H9 (cell line): ENCODE results near the gene NFATC2IP. TPM values are rescaled to one million over a fixed set of nuclear protein-coding genes. Genes with fewer than 3 reads are reported as not detected.

Source experiments
- DNase-seq: peaks from one replicate; pipeline ENCODE4 v3.0.0-alpha.2; 2017
- H2AFZ ChIP-seq: one replicate; pipeline ENCODE4 v1.6.1; 2013; ENCODE audit warnings: mild to moderate bottlenecking, low read length, control low read depth, moderate library complexity
- H2AK5ac ChIP-seq: 2 replicates; pipeline ENCODE4 v1.6.1; 2013; ENCODE audit warnings: low read length, control low read depth, mixed read lengths; ENCODE audit not compliant: insufficient read length
- H2BK120ac ChIP-seq: one replicate; pipeline ENCODE4 v1.6.1; 2013; ENCODE audit warnings: low read depth, mild to moderate bottlenecking, low read length, control low read depth, inconsistent platforms; ENCODE audit not compliant: poor library complexity, severe bottlenecking
- H2BK12ac ChIP-seq: 2 replicates; pipeline ENCODE4 v1.6.1; 2013; ENCODE audit warnings: low read length, control low read depth, mixed read lengths, low read depth; ENCODE audit not compliant: insufficient read length
- H2BK15ac ChIP-seq: 2 replicates; pipeline ENCODE4 v1.6.1; 2013; ENCODE audit warnings: low read depth, low read length, control low read depth
- H2BK20ac ChIP-seq: one replicate; pipeline ENCODE4 v1.6.1; 2013; ENCODE audit warnings: low read depth, mild to moderate bottlenecking, low read length, control low read depth, inconsistent platforms; ENCODE audit not compliant: poor library complexity, severe bottlenecking
- H2BK5ac ChIP-seq: 2 replicates; pipeline ENCODE4 v1.6.1; 2013; ENCODE audit warnings: low read length, control low read depth, mixed read lengths; ENCODE audit not compliant: insufficient read length
- H3K14ac ChIP-seq: 2 replicates; pipeline ENCODE4 v1.6.1; 2013; ENCODE audit warnings: low read length, control low read depth; ENCODE audit not compliant: insufficient read depth
- H3K18ac ChIP-seq: 2 replicates; pipeline ENCODE4 v1.6.1; 2013; ENCODE audit warnings: low read depth, mild to moderate bottlenecking, mixed read lengths, low read length, control low read depth; ENCODE audit not compliant: insufficient read length
- H3K23ac ChIP-seq: 2 replicates; pipeline ENCODE4 v1.6.1; 2013; ENCODE audit warnings: low read length, control low read depth, mixed read lengths, low read depth; ENCODE audit not compliant: insufficient read length
- H3K23me2 ChIP-seq: 2 replicates; pipeline ENCODE4 v1.6.1; 2013; ENCODE audit warnings: low read depth, mild to moderate bottlenecking, mixed read lengths, low read length, control low read depth; ENCODE audit not compliant: insufficient read length, poor library complexity, severe bottlenecking
- H3K27ac ChIP-seq: 2 replicates; pipeline ENCODE4 v1.5.1; 2013; ENCODE audit warnings: low read length, control low read depth, mixed read lengths, low read depth; ENCODE audit not compliant: insufficient read length
- H3K27me3 ChIP-seq: 2 replicates; pipeline ENCODE4 v1.6.1; 2013; ENCODE audit warnings: low read length, control low read depth, inconsistent platforms; ENCODE audit not compliant: insufficient read depth
- H3K4ac ChIP-seq: 2 replicates; pipeline ENCODE4 v1.6.1; 2013; ENCODE audit warnings: low read depth, mild to moderate bottlenecking, control low read depth, inconsistent platforms, low read length, moderate library complexity
- H3K4me1 ChIP-seq: 2 replicates; pipeline ENCODE4 v1.6.1; 2013; ENCODE audit warnings: low read length, control low read depth, inconsistent platforms; ENCODE audit not compliant: insufficient read depth
- H3K4me2 ChIP-seq: 2 replicates; pipeline ENCODE4 v1.6.1; 2013; ENCODE audit warnings: low read length, control low read depth, mixed read lengths; ENCODE audit not compliant: insufficient read length, insufficient read depth
- H3K56ac ChIP-seq: 2 replicates; pipeline ENCODE4 v1.6.1; 2013; ENCODE audit warnings: low read depth, mild to moderate bottlenecking, mixed read lengths, low read length, control low read depth; ENCODE audit not compliant: insufficient read length
- H3K79me1 ChIP-seq: 2 replicates; pipeline ENCODE4 v1.6.1; 2013; ENCODE audit warnings: low read depth, mild to moderate bottlenecking, moderate library complexity, low read length, control low read depth, inconsistent platforms; ENCODE audit not compliant: insufficient read depth, poor library complexity, severe bottlenecking
- H3K79me2 ChIP-seq: 2 replicates; pipeline ENCODE4 v1.6.1; 2013; ENCODE audit warnings: low read length, control low read depth, inconsistent platforms; ENCODE audit not compliant: insufficient read depth
- H3K9ac ChIP-seq: 2 replicates; pipeline ENCODE4 v1.6.1; 2013; ENCODE audit warnings: low read length, control low read depth, mixed read lengths; ENCODE audit not compliant: insufficient read length; ENCODE audit errors: extremely low read depth
- H3K9me3 ChIP-seq: one replicate; pipeline ENCODE4 v1.6.1; 2013; ENCODE audit warnings: low read depth, low read length, inconsistent platforms; ENCODE audit not compliant: control insufficient read depth
- H3T11ph ChIP-seq: one replicate; pipeline ENCODE4 v1.6.1; 2013; ENCODE audit warnings: mild to moderate bottlenecking, low read length, control low read depth, inconsistent platforms
- H4K20me1 ChIP-seq: one replicate; pipeline ENCODE4 v1.6.1; 2013; ENCODE audit not compliant: control insufficient read depth, insufficient read length, insufficient read depth
- H4K5ac ChIP-seq: 2 replicates; pipeline ENCODE4 v1.6.1; 2013; ENCODE audit warnings: low read depth, mild to moderate bottlenecking, mixed read lengths, low read length, control low read depth; ENCODE audit not compliant: insufficient read length
- H4K8ac ChIP-seq: replicated peaks from 2 replicates; pipeline ENCODE4 v1.6.1; 2013; ENCODE audit warnings: low read length, control low read depth, mixed read lengths, low read depth; ENCODE audit not compliant: insufficient read length
- H4K91ac ChIP-seq: 2 replicates; pipeline ENCODE4 v1.6.1; 2013; ENCODE audit warnings: low read depth, mild to moderate bottlenecking, moderate library complexity, mixed read lengths, low read length, control low read depth; ENCODE audit not compliant: insufficient read length
- H3K27ac Mint-ChIP-seq, 3 experiments: 2 replicates in 2 of 3; 3 replicates in 1 of 3; pipeline ENCODE4 v1.8.0; 2020 to 2021; ENCODE audit warnings: mixed read lengths in 3 of 3, mild to moderate bottlenecking in 1 of 3, moderate library complexity in 1 of 3
- H3K27me3 Mint-ChIP-seq: 2 replicates; pipeline ENCODE4 v1.8.0; 2021; ENCODE audit warnings: low read depth, mild to moderate bottlenecking, moderate library complexity, mixed read lengths
- H3K36me3 Mint-ChIP-seq, 3 experiments: 2 replicates in 2 of 3; 3 replicates in 1 of 3; pipeline ENCODE4 v1.8.0; 2020 to 2021; ENCODE audit warnings: low read depth in 3 of 3, mixed read lengths in 3 of 3; ENCODE audit not compliant: insufficient read depth in 1 of 3
- H3K4me1 Mint-ChIP-seq, 2 experiments: 2 replicates each; pipeline ENCODE4 v1.8.0; 2020; ENCODE audit warnings: mixed read lengths in 2 of 2
- H3K4me3 Mint-ChIP-seq, 2 experiments: 2 replicates in 1 of 2; 3 replicates in 1 of 2; pipeline ENCODE4 v1.8.0; 2020 to 2021; ENCODE audit warnings: mild to moderate bottlenecking in 2 of 2, mixed read lengths in 2 of 2, moderate library complexity in 1 of 2
- H3K9me3 Mint-ChIP-seq, 2 experiments: 2 replicates in 1 of 2; 3 replicates in 1 of 2; pipeline ENCODE4 v1.8.0; 2020; ENCODE audit warnings: mild to moderate bottlenecking in 2 of 2, mixed read lengths in 2 of 2, moderate library complexity in 1 of 2
- WGBS: extraction: QIAGEN DNeasy Blood & Tissue Kit; methylation state at CpG from one replicate; pipeline ENCODE4 v1.1.7; 2013; ENCODE audit warnings: missing lambda C conversion rate, low lambda C conversion rate, mixed read lengths; ENCODE audit not compliant: insufficient read length; ENCODE audit errors: extremely low coverage; 5-methylcytosine and 5-hydroxymethylcytosine counted together
- long read RNA-seq: library from polyadenylated mRNA; unstranded; transcript quantifications from one replicate; pipeline ENCODE4 v2.0.0, GENCODE V29; 2020
- total RNA-seq: library from RNA; stranded (reverse); gene quantifications from 2 replicates; pipeline ENCODE4 v1.2.1, GENCODE V29; 2021
- TF ChIP-seq, protein P1 (sequence below): fragments of 200-600 bp; sonication (generic); conservative IDR thresholded peaks from 3 replicates; pipeline ENCODE4 v1.8.0; 2021; ENCODE audit warnings: antibody characterized with exemption, mild to moderate bottlenecking

Gene NFATC2IP
- 68.8 and 73.8 TPM in 2 replicates for total RNA-seq
- long read RNA-seq, partial matches to known transcripts, result 4 of 14 reads
- long read RNA-seq, other reads (novel, unspliced or antisense), result 6 of 14 reads

DNA sequence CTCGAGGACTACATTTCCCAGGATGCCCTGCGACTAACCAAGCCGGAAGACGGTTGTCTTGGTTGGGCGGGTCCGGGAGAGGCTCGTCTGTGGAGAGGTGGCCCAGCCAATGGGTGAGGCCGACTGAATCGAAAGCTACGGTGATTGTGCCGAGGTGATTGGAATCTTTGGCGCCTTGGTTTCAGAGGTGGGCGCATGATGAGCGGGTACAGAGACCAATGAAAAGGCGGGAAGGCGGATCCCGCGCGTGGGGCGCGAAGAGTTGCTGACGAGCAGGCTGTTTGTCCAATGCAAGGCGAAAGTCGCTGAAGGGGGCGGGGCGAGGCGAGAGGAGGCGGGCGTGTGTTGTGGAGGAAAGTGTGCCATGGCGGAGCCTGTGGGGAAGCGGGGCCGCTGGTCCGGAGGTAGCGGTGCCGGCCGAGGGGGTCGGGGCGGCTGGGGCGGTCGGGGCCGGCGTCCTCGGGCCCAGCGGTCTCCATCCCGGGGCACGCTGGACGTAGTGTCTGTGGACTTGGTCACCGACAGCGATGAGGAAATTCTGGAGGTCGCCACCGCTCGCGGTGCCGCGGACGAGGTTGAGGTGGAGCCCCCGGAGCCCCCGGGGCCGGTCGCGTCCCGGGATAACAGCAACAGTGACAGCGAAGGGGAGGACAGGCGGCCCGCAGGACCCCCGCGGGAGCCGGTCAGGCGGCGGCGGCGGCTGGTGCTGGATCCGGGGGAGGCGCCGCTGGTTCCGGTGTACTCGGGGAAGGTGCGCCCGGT lies at the start of gene NFATC2IP:
Gene NFATC2IP, plus strand, starts transcription at position 290 of the 762 bp plus-strand sequence. Its CDS starts 75 bp downstream, at position 365.
- Histone ChIP-seq H4K20me1 (no peaks in the 10 kb centered on the region), H3K9ac (peak within 1 kb of the TSS; percentile 92), H2BK5ac (no peak within 1 kb of the TSS), H3K9me3 (no peaks in the 10 kb centered on the region), H3K79me2 (peaks cover 8% of the 10 kb centered on the region; the same call in 1 of the 2 replicates), H3K14ac (peak within 1 kb of the TSS; percentile 78), H4K91ac (no peak within 1 kb of the TSS), H3K4me2 (peak within 1 kb of the TSS; percentile 94), H3K56ac (no peak within 1 kb of the TSS), H3K23me2 (peaks cover 10% of the 10 kb centered on the region), H3T11ph (no peak within 1 kb of the TSS), H2BK120ac (no peak within 1 kb of the TSS), H3K4ac (no peak within 1 kb of the TSS), H3K18ac (peak within 1 kb of the TSS; percentile 49), H2BK12ac (no peak within 1 kb of the TSS), H4K5ac (no peak within 1 kb of the TSS), H3K27me3 (no peaks in the 10 kb centered on the region), H3K4me1 (no peaks in the 10 kb centered on the region; the same call in 1 of the 2 replicates), H4K8ac (no peak within 1 kb of the TSS), H2AFZ (no peak within 1 kb of the TSS), H3K23ac (no peak within 1 kb of the TSS), H3K79me1 (peaks cover 4% of the 10 kb centered on the region), H2BK20ac (no peak within 1 kb of the TSS), H3K27ac (no peak within 1 kb of the TSS), H2AK5ac (no peak within 1 kb of the TSS), H2BK15ac (no peak within 1 kb of the TSS)
- H3K4me3 Mint-ChIP-seq, result peak within 1 kb of the TSS; percentile 95 to 98
- H3K27me3 Mint-ChIP-seq, result peaks cover 7% of the 10 kb centered on the region
- H3K36me3 Mint-ChIP-seq, result peaks cover 21 to 44% (median 43%) of the 10 kb centered on the region in 3 experiments
- H3K27ac Mint-ChIP-seq, result peak within 1 kb of the TSS; percentile 92 to 98 (median 97)
- WGBS, result no CpG with 5 or more reads among the region's 79 CpGs
- DNase-seq, result peak; percentile 100
- H3K9me3 Mint-ChIP-seq, result no peaks in the 10 kb centered on the region; a peak in 2 of 5 replicates
- H3K4me1 Mint-ChIP-seq, result peaks cover 12 to 14% of the 10 kb centered on the region in 2 experiments
- TF ChIP-seq, protein P1, sequence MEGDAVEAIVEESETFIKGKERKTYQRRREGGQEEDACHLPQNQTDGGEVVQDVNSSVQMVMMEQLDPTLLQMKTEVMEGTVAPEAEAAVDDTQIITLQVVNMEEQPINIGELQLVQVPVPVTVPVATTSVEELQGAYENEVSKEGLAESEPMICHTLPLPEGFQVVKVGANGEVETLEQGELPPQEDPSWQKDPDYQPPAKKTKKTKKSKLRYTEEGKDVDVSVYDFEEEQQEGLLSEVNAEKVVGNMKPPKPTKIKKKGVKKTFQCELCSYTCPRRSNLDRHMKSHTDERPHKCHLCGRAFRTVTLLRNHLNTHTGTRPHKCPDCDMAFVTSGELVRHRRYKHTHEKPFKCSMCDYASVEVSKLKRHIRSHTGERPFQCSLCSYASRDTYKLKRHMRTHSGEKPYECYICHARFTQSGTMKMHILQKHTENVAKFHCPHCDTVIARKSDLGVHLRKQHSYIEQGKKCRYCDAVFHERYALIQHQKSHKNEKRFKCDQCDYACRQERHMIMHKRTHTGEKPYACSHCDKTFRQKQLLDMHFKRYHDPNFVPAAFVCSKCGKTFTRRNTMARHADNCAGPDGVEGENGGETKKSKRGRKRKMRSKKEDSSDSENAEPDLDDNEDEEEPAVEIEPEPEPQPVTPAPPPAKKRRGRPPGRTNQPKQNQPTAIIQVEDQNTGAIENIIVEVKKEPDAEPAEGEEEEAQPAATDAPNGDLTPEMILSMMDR, result no peak
